Measurements from ENCODE around the gene CAMP. TPM values are rescaled to one million over a fixed set of nuclear protein-coding genes. Genes with fewer than 3 reads are reported as not detected.

CAMP gene
- total and polyA plus RNA-seq, 8 donors, result not detected

DNA sequence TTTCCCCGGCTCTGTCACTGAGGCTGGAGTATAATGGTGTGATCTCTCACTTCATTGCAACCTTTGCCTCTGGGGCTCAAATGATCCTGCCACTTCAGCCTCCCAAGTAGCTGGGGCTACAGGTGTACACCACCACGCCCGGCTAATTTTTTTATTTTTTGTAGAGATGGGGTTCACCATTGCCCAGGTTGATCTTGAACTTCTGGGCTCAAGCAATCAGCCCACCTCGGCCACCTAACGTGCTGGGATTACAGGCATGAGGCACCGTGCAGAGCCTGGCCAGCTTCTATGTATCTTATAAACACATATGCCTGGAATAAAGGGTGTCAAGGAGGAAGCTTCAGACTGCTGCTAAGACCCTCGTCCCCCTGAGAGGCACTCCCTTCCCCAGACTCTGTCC lies 21.8 kb downstream of the CAMP start:
- no peak for FAIRE-seq
- no peaks in the 10 kb centered on the region for H3K4me1 ChIP-seq
- TF ChIP-seq, protein P1, sequence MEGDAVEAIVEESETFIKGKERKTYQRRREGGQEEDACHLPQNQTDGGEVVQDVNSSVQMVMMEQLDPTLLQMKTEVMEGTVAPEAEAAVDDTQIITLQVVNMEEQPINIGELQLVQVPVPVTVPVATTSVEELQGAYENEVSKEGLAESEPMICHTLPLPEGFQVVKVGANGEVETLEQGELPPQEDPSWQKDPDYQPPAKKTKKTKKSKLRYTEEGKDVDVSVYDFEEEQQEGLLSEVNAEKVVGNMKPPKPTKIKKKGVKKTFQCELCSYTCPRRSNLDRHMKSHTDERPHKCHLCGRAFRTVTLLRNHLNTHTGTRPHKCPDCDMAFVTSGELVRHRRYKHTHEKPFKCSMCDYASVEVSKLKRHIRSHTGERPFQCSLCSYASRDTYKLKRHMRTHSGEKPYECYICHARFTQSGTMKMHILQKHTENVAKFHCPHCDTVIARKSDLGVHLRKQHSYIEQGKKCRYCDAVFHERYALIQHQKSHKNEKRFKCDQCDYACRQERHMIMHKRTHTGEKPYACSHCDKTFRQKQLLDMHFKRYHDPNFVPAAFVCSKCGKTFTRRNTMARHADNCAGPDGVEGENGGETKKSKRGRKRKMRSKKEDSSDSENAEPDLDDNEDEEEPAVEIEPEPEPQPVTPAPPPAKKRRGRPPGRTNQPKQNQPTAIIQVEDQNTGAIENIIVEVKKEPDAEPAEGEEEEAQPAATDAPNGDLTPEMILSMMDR (IDR thresholded peaks at IDR 0.05), result no peak
- WGBS, 2 donors, result 86 to 99% methylated on average over 7 of the region's 7 CpGs
- no peaks in the 10 kb centered on the region for H3K27me3 ChIP-seq
- H3K36me3 ChIP-seq, result no peaks in the 10 kb centered on the region
- H3K9me3 ChIP-seq, result no peaks in the 10 kb centered on the region
- DNase-seq, result no peak
- no peak overlapping the region for H3K4me3 ChIP-seq
- intact Hi-C loops (cut with DNase I), result no loop called here
- H3K27ac ChIP-seq, result no peak overlapping the region
- no peak for ATAC-seq

DNA sequence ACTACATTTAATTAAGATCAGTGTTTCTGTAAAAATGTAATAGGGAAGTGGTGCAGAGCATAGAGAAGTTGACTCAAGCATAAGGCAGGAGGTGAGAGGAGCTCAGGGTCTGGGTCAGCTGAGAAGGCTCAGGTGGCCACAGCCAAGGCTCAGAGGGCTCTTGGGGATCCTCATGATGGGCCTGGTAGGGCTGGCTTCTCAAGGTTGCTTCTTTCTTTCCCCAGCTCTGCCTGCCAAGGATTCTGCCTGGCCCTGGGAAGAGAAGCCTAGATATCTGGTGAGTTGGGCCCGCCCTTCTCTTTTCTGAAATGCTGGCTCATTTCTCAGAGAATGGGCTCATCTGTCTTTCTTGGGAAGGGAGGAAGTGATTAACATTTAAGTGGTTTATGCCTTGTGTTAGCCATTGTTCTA lies 24.1 kb downstream of the CAMP start:
- Histone ChIP-seq H3K4me3 (no peak overlapping the region), H3K9me3 (no peaks in the 10 kb centered on the region), H3K27ac (no peak overlapping the region), H3K36me3 (no peaks in the 10 kb centered on the region), H3K4me1 (no peaks in the 10 kb centered on the region), H3K27me3 (no peaks in the 10 kb centered on the region)
- FAIRE-seq, result no peak
- no peak for DNase-seq
- TF ChIP-seq, protein P1 (IDR thresholded peaks at IDR 0.05), result no peak
- intact Hi-C loops (cut with DNase I), result no loop called here
- peak in 1 of 4 donors; percentile 35 for ATAC-seq
- WGBS, 2 donors, result 87 to 94% methylated on average over 1 of the region's 1 CpG

DNA sequence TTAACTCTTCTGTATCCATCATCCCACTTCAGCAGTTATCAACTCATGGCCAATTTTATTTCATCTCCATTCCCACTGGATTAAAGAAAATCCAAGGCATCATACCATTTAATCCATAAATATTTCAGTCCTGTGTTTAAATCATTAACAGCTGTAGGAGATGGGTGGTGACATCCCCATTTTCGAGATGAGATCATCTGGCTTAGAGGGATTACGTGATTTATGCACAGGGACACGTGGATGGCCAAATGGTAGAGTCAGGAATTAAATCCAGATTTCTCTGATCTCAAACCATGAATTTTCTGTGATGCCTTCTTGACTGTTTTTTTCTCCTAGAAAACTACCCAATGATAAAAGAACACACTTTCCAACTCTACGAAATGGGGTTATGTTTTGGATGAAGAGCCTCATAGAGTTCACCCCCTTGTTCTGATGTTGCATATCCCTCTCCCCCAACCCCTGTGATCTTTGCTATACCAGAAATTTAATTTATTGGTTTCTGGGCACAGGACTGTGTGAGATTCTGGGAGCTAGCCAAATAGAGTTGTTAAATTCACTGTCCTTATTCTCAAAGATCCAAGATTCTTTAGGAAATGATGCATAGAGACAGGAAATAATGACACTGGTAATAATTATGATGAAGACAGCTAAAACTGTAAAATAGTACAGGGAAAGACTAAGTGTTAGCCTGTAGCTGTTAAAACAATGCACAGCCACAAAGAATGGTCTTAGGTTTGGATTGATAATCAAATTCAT lies 25.0 kb downstream of the CAMP start:
- DNase-seq (no peak), ATAC-seq (no peak), FAIRE-seq (no peak)
- Histone ChIP-seq H3K36me3 (no peaks in the 10 kb centered on the region), H3K9me3 (no peaks in the 10 kb centered on the region), H3K27ac (no peak overlapping the region), H3K4me3 (no peak overlapping the region), H3K4me1 (no peaks in the 10 kb centered on the region), H3K27me3 (no peaks in the 10 kb centered on the region)
- 84 to 88% methylated on average over 4 of the region's 4 CpGs for WGBS, 2 donors
- TF ChIP-seq, protein P1 (IDR thresholded peaks at IDR 0.05), result no peak
- intact Hi-C loops (cut with DNase I), result no loop called here

DNA sequence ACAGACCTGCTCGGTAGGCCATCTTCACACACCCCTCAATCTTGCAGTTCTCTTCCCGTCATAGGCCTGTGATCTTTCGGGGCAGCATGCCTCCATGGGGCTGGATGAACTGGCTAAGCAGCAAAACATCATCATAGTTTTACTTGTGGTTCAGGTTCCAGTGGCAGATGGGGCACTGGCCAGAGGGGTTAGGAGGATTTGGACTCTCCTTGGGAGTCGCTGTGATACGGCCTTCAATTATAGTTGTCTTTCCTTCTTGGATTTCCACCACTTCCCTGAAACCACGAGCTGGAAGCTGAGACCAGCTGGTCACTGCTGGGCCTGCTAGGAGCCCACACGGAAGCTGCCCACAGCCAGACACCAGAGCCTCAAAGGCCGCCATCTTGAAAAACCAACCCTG lies 33.3 kb downstream of the CAMP start:
- ATAC-seq (no peak), DNase-seq (no peak), FAIRE-seq (no peak)
- H3K27me3 ChIP-seq, result no peaks in the 10 kb centered on the region
- intact Hi-C loops (cut with DNase I), result no loop called here
- TF ChIP-seq, protein P1 (IDR thresholded peaks at IDR 0.05), result no peak
- 92 to 98% methylated on average over 8 of the region's 8 CpGs for WGBS, 2 donors
- no peak overlapping the region for H3K27ac ChIP-seq
- no peaks in the 10 kb centered on the region for H3K4me1 ChIP-seq
- no peak overlapping the region for H3K4me3 ChIP-seq
- H3K36me3 ChIP-seq, result no peaks in the 10 kb centered on the region
- H3K9me3 ChIP-seq, result no peaks in the 10 kb centered on the region

DNA sequence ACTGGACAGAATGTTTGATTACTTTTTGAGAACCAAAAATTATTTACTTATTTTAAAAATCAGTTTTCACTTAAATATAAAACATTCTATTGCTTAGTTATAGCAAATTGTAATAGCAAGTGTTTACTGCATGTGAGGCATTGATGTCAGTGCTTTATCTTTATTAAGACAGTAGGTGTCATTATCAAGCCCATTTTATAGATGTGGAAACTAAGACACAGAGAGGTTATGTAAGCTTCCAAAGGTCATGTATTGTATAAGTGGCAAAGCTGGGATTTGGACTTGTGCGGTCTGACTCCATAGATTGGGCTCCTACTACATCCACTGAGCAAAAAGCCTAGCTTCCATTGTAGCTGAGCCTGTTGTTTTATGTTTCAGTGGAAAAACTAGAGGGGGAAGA lies 35.2 kb downstream of the CAMP start:
- intact Hi-C loops (cut with DNase I), result no loop called here
- peaks cover 0 to 2% (median 0%) of the 10 kb centered on the region in 3 donors for H3K36me3 ChIP-seq
- no peak overlapping the region for H3K27ac ChIP-seq
- TF ChIP-seq, protein P1 (IDR thresholded peaks at IDR 0.05), result no peak
- FAIRE-seq (no peak), DNase-seq (no peak), ATAC-seq (no peak)
- no peak overlapping the region for H3K4me3 ChIP-seq
- no peaks in the 10 kb centered on the region for H3K9me3 ChIP-seq
- no peaks in the 10 kb centered on the region for H3K27me3 ChIP-seq
- WGBS, 2 donors, result 92 to 98% methylated on average over 1 of the region's 1 CpG
- no peaks in the 10 kb centered on the region for H3K4me1 ChIP-seq
